DND-41 (cell line): Measurements from ENCODE around the gene CUTC.

Experiments used
- EZH2 ChIP-seq: IDR thresholded peaks from 3 replicates; pipeline ENCODE4 v1.6.1; 2012; ENCODE audit warnings: borderline replicate concordance, low read depth, mild to moderate bottlenecking, moderate library complexity, low read length, inconsistent platforms; ENCODE audit not compliant: severe bottlenecking
- TF ChIP-seq, protein P1 (sequence below): IDR thresholded peaks from 2 replicates; pipeline ENCODE4 v1.5.1; 2012; ENCODE audit warnings: borderline replicate concordance, low read length, moderate library complexity, mild to moderate bottlenecking; ENCODE audit not compliant: poor library complexity, severe bottlenecking; ENCODE audit errors: extremely low read depth

DNA sequence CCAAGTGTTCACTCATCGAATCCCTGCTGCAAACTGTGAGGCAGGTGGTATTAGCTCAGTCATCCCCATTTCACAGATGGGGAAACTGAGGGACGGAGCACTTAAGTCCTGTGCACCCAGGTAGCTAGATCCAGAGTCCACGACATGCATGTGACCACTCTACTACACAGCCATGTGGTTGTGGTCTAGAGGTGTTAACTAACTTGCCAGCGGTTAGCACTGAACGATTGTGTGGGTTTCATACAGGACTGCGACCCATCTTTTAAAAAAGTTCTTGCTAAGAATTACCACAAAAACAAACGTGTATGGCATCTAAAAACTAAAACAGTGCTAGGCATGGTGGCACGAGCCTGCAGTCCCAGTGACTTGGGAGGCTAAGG, 34.3 kb downstream of the CUTC start:
- TF ChIP-seq, protein P1, sequence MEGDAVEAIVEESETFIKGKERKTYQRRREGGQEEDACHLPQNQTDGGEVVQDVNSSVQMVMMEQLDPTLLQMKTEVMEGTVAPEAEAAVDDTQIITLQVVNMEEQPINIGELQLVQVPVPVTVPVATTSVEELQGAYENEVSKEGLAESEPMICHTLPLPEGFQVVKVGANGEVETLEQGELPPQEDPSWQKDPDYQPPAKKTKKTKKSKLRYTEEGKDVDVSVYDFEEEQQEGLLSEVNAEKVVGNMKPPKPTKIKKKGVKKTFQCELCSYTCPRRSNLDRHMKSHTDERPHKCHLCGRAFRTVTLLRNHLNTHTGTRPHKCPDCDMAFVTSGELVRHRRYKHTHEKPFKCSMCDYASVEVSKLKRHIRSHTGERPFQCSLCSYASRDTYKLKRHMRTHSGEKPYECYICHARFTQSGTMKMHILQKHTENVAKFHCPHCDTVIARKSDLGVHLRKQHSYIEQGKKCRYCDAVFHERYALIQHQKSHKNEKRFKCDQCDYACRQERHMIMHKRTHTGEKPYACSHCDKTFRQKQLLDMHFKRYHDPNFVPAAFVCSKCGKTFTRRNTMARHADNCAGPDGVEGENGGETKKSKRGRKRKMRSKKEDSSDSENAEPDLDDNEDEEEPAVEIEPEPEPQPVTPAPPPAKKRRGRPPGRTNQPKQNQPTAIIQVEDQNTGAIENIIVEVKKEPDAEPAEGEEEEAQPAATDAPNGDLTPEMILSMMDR: no peak
- TF ChIP-seq EZH2: no peak
